OCI-M2 (cell line): ENCODE measurements around the gene CEND1.

ENCODE experiments used
- DNase-seq: peaks from one replicate; lab custom pipeline; 2025; ENCODE audit not compliant: unreplicated experiment; lab: John Stamatoyannopoulos, UW

CEND1 gene

DNA sequence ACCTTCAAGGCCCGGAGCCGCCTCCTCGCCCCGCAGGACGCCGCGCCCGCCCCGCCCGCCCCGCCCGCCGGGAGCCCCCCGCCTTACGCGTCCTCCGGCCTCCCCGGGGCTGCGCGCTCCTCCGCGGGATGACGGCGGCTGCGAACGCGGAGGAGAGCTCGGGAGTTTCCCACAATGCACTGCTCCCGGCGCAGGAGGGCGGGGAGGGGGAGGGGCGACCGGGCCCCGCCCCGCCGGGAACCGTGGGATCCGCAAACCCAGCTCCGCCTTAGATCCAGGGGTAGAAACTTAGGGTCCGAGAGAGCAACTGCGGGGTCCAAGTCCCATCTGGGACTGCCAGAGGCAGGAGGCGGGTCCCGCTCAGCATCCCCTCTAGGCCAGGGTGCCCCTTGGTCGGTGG, at the start of gene CEND1:
Gene CEND1 (minus strand): TSS at position 148 of the 400 bp plus-strand sequence. CDS start 1,514 bp downstream, outside the sequence.
- DNase-seq, result no peak

DNA sequence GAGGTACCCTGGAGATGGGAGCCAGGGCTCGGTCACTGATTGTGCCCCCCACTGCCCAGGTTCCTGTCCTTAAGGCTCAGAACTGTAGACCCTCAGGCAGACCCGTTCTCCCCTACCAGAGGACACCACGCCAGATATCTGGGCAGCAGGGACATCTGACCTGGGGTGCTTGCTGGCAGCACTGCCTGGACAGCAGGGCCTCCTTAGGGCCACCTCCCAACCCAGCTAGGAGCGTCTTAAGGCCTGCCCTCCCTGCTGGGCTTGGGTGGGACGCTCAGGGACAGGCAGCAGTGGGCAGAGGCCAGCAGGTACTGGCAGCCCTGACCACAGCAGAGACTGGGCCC, 49.4 kb upstream of the CEND1 start:
- no peak for DNase-seq

DNA sequence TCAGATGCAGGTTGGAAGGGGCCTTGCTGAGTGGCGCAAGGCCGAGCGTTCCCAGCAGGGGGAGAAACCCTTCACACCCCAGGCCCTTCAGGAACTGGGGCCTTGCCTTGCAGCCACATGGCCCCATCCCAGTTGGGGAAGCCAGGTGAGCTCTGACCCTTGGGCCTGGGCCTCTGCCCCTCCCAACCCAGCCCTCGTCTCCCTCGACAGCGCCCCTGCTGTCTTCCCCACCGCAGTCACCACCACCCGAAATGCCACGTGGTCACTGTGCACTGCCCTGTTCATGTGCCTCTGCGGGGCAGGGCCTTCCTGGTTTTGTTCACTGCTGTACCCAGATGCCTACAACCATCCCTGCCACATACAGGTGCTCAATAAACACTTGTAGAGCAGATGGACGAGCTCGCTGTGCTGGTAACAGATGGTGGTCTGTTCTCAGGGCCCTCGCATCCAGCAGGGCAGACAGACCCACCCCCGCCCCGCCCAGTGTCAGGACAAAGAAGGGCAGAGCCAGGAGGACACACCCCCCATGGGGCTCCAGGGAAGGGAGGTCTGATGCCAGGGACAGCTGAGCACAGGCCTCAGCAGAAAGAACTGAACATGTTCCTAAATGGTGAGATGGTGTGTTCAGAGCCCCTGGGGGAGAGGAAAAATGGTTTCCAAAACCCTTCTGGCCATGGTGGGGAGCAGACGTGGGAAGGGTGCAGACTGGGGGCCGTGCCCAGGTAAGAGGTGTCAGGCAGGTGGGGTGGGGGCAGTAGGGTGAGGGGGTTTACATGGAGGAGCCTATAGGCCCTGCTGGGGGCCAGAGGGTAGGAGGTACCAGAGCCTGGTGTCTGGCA, 48.8 kb upstream of the CEND1 start:
- DNase-seq, result no peak

DNA sequence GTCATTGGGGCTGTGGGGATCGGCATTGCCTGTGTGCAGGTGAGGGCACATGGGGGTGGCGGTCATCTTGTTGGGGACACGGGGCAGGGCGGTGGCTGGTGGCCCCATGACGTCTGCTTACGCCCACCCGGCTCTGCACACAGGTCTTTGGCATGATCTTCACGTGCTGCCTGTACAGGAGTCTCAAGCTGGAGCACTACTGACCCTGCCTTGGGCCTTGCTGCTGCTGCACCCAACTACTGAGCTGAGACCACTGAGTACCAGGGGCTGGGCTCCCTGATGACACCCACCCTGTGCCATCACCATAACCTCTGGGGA, 48.1 kb upstream of the CEND1 start:
- DNase-seq, result no peak

DNA sequence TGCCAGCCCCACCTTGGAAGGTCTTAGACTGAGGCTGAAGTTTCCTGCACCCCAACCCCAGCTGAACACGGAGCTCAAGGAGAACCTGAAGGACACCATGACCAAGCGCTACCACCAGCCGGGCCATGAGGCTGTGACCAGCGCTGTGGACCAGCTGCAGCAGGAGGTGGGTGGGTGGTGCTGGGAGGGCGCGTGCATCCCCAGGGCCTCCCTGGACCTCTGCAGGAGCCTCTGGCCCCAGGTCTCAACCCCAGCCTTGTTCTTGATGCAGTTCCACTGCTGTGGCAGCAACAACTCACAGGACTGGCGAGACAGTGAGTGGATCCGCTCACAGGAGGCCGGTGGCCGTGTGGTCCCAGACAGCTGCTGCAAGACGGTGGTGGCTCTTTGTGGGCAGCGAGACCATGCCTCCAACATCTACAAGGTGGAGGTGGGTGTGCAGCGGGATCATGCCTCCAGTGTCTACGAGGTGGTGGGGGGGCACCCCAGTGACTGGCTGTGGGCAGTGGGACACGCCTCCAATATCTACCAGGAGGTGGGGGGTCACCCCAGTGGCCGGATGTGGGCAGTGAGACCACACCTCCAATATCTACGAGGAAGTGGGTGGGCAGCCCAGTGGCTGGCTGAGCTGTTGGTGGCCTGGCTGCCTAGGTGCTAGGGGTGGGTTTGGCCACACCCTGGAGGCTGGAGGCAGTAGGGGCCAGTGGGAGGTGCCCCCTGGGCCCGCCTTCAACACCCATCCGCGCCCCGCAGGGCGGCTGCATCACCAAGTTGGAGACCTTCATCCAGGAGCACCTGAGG, 47.5 kb upstream of the CEND1 start:
- no peak for DNase-seq

DNA sequence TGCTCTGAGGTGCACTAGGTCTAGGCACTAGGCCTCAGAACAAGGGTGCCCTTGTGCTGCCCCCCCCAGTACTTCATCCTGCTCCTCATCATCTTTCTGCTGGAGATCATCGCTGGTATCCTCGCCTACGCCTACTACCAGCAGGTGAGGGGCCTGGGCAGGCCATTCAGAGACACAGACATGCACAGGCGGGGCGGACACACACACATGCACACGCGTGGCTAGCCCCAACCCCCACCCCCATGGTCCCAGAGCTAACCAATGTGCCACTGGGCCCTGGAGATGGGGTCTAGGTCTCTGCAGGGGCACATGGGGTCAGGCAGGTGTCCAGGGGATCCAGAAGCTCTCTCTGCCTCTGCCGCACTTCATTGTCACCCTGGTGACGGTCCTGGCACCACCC, 46.8 kb upstream of the CEND1 start:
- no peak for DNase-seq

DNA sequence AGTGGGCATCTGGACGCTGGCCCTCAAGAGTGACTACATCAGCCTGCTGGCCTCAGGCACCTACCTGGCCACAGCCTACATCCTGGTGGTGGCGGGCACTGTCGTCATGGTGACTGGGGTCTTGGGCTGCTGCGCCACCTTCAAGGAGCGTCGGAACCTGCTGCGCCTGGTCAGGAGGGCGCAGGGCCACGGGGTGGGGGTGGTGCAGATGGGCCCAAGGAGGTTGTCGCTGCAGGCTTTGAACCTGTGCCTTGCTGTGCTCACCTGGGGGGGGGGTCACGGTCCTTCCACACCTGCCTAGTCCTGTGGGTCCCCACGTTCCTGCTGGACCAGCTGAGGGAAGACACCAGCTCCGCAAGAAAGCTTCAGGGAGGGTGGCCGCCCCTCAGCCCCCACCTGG, 46.4 kb upstream of the CEND1 start:
- DNase-seq, result no peak

DNA sequence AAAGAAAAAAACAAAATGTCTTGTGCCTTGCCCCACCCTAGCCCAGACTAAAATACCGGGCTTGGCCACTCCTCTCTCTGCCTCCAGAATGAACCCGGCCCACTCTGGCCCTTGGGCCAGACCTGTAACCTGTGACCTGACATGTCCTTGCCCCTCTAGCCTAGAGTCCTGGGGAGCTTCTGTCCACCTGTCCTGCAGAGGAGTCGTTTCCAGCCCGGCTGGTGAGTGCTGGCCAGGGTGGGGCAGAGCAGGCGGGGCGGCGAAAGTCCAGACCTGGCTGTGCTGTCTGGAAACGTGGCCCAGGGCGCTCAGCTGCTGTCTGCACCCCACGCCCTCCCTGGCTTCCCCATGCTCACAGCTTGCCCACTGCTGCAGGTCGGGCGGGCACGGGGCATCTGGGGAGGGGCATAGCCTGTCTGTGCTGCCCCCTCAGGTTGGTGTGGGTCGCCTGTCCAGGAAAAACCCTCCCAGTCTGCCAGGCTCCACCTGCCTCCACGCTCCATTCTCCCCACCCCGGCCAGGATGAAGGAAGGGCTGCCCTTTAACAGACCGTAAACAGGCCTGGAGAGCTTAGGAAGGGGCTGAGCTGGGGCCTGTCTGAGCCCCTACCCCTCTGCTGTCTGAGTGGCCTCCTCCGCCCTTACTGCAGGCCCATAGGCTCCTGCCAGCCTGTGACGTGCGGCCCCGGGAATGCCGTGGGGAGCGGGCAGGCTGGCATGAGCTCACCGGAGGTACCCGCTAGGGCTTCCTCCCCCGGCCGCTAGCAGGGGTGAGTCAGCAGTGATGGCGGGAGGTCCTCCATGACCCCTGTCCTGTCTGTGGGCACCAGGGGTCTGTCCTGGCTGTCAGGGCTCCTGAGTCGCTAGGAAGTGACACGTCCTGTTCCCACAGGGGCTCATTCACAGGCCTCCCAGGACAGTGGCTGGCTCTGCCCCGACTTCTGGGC, 44.8 kb upstream of the CEND1 start:
- DNase-seq, result no peak

DNA sequence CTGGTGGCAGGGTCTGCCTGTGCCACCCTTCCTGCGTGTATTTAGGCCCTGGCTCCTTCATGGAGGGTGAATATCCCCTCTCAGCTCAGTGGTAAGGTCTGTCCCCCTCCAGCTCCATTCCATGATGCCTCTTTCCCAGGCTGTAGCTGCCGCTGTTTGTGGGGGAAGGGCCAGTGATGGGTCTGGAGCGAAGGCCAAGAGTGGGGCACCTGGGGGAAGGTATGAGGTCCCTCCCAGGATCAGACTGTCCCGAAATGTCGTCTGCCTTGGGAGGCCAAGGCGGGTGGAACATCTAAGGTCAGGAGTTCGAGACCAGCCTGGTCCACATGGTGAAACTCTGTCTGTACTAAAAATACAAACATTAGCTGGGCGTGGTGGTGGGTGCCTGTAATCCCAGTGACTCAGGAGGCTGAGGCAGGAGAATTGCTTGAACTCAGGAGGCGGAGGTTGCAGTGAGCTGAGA, 44.0 kb upstream of the CEND1 start:
- DNase-seq, result no peak

DNA sequence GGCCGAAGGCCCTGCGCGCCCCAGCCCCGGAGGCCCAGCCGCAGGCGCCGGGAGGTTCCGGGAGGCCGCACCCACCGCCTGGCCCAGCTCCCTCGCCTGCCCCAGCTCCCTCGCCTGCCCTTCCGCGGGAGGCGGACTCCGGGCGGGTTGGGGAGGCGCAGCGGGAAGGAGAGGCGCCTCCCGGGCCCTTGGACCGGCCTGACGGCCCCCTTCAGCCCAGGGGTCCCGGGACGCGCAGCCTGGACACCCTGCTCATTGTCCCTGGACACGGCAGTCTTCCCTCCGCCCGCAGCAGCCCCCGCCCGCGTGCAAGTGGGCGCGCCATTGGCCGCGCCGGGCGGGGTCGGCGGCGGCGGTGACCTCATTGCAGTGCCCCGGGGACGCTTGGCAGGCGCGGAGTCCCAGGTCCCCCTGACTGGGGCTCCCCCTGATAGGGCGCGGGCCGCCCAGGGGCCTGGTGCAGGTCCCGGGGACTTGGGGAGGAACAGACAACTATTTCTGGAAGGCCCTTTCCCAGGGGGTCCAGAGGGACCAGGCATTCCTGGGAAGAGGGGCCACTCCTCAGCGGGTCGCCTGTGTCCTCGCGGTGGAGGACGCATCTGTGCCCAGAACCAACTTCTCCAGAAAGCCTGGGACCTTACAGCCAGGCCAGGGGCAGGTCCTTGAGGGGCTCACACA, 43.4 kb upstream of the CEND1 start:
- DNase-seq, result no peak

DNA sequence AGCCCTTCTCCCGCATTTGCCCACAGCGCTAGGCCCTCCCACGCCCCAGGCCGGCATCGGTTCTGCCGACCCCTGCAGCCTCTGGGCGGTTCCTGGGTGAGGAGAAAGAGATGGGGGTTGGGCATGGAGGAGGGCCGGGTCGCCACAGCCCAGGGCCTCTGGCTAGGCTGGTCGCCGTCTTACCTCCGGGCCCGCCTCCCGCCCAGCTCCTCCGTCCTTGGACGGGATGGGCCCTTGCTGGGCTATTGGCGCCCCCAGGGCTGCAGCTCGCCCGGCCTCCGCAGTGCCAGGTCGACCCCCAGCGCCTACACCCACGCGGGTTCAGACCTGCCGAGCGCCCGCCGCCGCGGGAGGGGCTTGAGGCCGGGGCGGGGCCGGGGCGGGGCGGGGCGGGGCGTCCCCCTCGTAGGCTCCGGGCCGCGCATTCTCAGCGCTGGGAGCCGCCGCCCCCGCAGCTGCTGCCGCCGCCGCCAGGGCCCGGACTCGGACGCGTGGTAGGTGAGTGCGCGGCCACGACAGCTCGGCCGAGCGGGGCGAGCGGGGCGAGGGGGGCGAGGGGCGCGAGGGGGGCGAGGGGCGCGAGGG, 42.7 kb upstream of the CEND1 start, which contains the start of gene CD151:
Gene CD151 (plus strand): TSS at position 424 of the 585 bp plus-strand sequence. CDS start 3,118 bp downstream, outside the sequence.
- DNase-seq, result no peak

DNA sequence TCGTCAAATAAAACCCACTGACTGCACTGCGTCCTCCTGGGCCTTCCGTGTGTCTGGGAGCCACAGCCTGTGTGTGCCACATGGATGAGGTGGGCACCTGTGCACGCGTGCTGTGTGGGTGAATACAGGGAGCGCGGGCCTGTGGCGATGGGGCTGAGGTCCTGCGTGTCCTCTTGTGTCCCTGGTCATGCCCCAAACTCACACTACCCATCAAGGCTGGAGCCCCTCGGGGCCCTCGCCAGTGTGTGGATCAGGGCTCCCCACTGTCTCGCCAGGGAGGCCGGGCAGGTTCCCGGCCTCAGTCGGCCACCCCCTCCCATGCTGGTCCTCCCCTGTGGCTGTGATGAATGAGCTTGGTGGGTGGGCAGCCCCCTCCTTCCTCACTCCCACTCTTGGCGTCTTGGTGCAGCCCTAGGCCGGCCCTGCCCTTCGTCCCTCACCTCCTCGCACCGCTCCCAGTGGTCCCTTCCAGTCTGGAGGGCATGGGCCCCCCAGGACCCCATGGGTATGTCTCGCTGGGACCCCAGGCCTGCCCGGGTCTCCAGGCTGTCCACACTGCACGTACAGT, 42.2 kb upstream of the CEND1 start:
- no peak for DNase-seq

DNA sequence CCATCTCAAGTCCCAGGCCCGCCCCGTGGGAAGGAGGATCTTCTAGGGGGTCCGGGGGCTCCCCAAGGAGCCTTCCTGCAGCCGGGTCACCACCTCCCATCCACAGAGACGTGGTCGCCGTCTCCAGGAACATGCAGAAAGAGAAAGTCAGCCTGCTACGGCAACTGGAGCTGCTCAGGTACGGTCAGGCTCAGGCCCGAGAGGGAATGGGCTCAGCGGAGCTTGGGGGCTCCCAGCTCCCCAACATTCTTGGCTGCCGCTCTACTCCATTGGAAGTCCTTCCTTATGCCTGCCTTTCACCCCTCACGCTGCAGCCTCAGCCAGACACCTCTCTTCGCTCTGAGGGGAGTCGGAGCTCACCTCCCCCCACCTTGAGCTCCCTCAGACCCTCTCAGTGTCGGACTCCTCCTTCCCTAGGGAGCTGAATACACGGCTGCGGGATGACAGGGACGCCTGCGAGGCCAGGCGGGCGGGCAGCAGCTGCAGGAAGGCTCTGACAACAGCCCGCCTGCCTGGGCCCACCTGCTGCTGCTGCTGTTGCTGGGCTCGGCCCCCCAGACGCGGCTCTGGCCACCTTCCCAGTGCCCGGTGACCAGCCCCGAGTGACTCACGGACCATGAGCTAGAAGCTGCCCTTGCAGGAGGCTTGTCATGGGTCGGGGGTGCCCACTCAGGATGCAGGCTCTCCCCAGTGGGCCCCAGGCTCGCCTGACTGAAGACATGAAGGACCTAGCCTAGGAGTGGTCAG, 41.4 kb upstream of the CEND1 start:
- no peak for DNase-seq

DNA sequence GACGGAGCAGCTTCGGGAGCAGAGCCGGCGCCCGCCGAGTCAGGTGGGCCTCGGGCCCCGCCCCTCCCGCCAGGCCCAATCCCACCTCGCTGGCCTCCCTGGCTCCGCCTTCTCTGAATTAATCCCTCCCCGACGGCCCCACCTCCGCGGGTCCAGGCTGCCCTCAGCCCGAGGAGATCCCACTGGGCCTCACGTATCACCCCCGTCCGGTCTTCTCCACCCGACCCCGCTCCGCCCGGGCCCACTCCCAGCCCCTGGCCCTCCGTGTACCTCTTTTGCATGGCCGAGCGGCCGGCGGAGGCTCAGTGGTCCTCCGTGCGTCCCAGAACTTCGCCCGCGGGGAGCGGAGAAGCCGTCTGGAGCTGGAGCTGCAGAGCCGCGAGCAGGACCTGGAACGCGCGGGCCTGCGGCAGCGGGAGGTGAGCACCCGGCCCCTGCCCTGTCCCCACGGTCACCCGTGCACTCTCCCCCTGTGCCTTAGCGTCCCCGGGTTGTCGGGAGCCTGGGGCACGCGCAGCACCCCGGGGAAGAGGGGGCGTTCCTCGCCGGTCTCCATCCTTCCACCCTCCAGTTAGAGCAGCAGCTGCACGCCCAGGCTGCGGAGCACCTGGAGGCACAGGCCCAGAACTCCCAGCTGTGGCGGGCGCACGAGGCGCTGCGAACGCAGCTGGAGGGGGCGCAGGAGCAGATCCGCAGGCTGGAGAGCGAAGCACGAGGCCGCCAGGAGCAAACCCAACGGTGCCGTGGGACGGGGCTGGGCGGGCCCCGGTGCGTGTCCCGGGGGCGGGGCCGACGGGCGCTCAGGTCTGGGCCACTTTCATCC, 40.6 kb upstream of the CEND1 start:
- DNase-seq, result no peak

DNA sequence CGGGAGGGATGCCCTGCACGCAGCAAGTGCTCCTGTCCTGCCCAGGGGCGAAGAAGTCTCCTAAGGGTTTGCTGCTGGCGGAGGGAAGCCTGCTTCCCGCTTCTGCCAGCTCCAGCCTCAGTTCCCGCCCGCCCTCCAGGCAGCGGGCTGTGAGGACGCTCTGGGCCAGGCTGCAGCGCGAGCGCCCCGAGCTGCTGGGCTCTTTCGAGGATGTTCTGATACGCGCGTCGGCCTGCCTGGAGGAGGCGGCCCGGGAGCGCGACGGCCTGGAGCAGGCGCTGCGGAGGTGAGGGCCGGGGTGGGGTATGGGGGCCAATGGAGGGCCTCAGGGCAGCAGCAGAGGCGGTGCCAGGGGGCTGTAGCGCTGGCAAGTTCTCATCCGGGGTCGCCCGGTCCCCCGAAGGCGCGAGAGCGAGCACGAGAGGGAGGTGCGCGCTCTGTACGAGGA, 40.0 kb upstream of the CEND1 start:
- no peak for DNase-seq

DNA sequence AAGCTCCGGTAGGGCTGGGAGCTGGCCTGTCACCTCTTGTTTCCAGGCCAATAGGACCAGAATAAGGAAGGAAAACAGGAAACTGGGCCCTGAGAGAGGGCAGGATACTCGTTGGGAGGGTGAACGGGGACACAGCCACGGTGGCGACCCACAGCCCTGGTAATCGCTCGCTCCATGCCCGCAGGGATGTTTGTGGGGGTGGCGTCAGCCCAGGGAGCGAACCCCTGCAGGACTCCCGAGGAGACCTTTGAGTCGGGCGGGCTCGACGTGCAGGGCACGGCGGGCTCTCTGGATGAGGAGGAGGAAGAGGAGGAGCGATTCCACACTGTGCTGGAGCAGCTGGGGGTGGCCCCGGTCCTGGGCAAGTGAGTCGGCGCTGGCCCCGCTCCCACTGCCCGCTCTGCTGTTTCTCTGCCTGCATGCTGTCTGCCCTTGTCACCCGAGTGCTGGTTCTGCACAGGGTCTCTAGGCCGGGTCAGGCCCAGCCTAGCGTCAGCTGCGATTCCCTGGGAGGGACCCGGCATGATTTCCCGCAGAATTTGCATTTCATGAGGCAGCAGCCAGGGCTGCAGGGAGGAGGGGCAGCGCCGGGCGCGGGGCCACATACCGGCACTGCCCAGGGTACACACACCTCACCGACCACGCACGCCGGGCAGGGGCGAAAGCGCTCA, 39.4 kb upstream of the CEND1 start:
- no peak for DNase-seq

DNA sequence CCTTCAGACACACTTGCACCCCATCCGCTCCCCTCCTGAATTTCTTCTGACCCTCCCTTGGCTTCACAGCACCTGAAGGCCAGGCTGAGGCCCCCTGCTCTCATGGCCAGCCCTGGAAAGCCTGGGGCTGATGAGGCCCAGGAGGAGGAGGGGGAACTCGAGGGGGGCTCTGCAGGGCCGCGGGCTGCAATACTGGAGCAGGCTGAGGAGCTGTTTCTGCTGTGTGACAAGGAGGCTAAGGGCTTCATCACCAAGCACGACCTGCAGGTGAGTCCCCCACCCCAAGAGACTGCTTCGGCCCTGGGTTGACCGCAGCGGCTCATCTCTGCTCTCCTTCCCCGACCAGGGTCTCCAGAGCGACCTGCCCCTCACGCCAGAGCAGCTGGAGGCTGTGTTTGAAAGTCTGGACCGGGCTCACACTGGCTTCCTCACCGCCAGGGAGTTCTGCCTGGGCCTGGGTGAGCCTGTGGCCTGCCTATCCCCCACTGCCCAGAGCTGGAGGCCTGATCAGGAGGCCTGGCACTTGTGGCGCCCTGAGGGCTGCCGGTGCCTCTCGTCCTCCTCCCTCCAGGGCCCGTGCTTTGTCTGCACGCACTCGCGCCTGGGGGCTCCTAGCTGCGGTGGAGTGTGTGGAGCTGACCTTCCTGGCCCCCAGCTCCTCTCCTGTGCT, 38.8 kb upstream of the CEND1 start:
- DNase-seq, result no peak
